ENCODE data around the gene CAMK2G.
A peak's percentile ranks its signal among the peaks of the same experiment; 100 is the strongest.
"Not testable (repeated sequence)": the region's sequence is repeated elsewhere in the genome, so short reads cannot be mapped to it uniquely, and the experiment has no call there.

CAMK2G gene

GRCh38 chr10:73838008-73838567 lies 36.3 kb downstream of the CAMK2G start:
- no peak for DNase-seq

- no peak for DNase-seq
Observed at GRCh38 chr10:73837072-73837471, 37.3 kb downstream of the CAMK2G start.

GRCh38 chr10:73836427-73836980 lies 37.9 kb downstream of the CAMK2G start:
- DNase-seq, result no peak

GRCh38 chr10:73829090-73829489 lies 45.3 kb downstream of the CAMK2G start:
- DNase-seq, result not testable (repeated sequence)

- DNase-seq, result no peak
Observed at GRCh38 chr10:73828161-73828560, 46.2 kb downstream of the CAMK2G start.

GRCh38 chr10:73827346-73828089 lies 46.8 kb downstream of the CAMK2G start:
- no peak for DNase-seq

GRCh38 chr10:73824146-73824725 lies 50.1 kb downstream of the CAMK2G start:
- DNase-seq, result no peak

GRCh38 chr10:73823391-73823790 lies 51.0 kb downstream of the CAMK2G start:
- DNase-seq, result no peak

GRCh38 chr10:73819513-73820093 lies 54.8 kb downstream of the CAMK2G start:
- DNase-seq, result peak; percentile 18

- peak; percentile 37 for DNase-seq
Observed at GRCh38 chr10:73819081-73819480, 55.3 kb downstream of the CAMK2G start.

GRCh38 chr10:73818402-73818801 lies 56.0 kb downstream of the CAMK2G start:
- no peak for DNase-seq

GRCh38 chr10:73817826-73818225 lies 56.5 kb downstream of the CAMK2G start:
- no peak for DNase-seq

GRCh38 chr10:73816917-73817729 lies 57.2 kb downstream of the CAMK2G start:
- DNase-seq, result no peak

- DNase-seq, result no peak
Observed at GRCh38 chr10:73815719-73816030, 58.7 kb downstream of the CAMK2G start.

- peak; percentile 21 for DNase-seq
Observed at GRCh38 chr10:73814896-73815718, 59.2 kb downstream of the CAMK2G start.

- no peak for DNase-seq
Observed at GRCh38 chr10:73814276-73814895, 60.0 kb downstream of the CAMK2G start.

- no peak for DNase-seq
Observed at GRCh38 chr10:73813333-73813732, 61.0 kb downstream of the CAMK2G start.

GRCh38 chr10:73812657-73813056 lies 61.7 kb downstream of the CAMK2G start:
- no peak for DNase-seq

GRCh38 chr10:73810735-73811465 lies 63.5 kb downstream of the CAMK2G start:
- DNase-seq, result peak; percentile 6

- peak; percentile 68 for DNase-seq
Observed at GRCh38 chr10:73810358-73810734, 64.0 kb downstream of the CAMK2G start.
